Brain pericyte (primary cell): ENCODE measurements around the gene PIAS4.
"Not testable (repeated sequence)": the region's sequence is repeated elsewhere in the genome, so short reads cannot be mapped to it uniquely, and the experiment has no call there.

Experiments
- DNase-seq: peaks from one replicate; pipeline ENCODE4 v3.0.0-alpha.2; 2012; ENCODE audit warnings: low read depth, low spot score

PIAS4 gene

GRCh38 chr19:4007021-4007835 lies at the start of gene PIAS4:
Gene PIAS4, plus strand, starts transcription at chr19:4007736. Its CDS starts 25 bp downstream, at chr19:4007761.
- peak; percentile 43 for DNase-seq

- DNase-seq = no peak
These were observed 48.4 kb upstream of the PIAS4 start for GRCh38 chr19:3958836-3959765.

GRCh38 chr19:3959766-3960131 lies 47.8 kb upstream of the PIAS4 start:
- DNase-seq = no peak

GRCh38 chr19:3961007-3961406 lies 46.5 kb upstream of the PIAS4 start:
- no peak for DNase-seq

- no peak for DNase-seq
These were observed 43.9 kb upstream of the PIAS4 start for GRCh38 chr19:3963458-3964255.

- no peak for DNase-seq
These were observed 43.0 kb upstream of the PIAS4 start for GRCh38 chr19:3964256-3965194.

- no peak for DNase-seq
These were observed 41.2 kb upstream of the PIAS4 start for GRCh38 chr19:3966051-3967017.

- not testable (repeated sequence) for DNase-seq
These were observed 39.6 kb upstream of the PIAS4 start for GRCh38 chr19:3967983-3968382.

- peak; percentile 83 for DNase-seq
These were observed 38.7 kb upstream of the PIAS4 start for GRCh38 chr19:3968556-3969434.

GRCh38 chr19:3969435-3970312 lies 37.9 kb upstream of the PIAS4 start:
- DNase-seq = no peak

- DNase-seq = no peak
These were observed 37.2 kb upstream of the PIAS4 start for GRCh38 chr19:3970313-3970807.

- DNase-seq = peak; percentile 94
These were observed 36.5 kb upstream of the PIAS4 start, which contains the start of gene DAPK3 for GRCh38 chr19:3970808-3971598. Gene DAPK3, minus strand, starts transcription at chr19:3971099. Its CDS starts 1,364 bp downstream, at chr19:3969735.

GRCh38 chr19:3975144-3975543 lies 32.4 kb upstream of the PIAS4 start:
- no peak for DNase-seq

GRCh38 chr19:3975637-3976087 lies 31.9 kb upstream of the PIAS4 start:
- no peak for DNase-seq

GRCh38 chr19:3976495-3977241 lies 30.9 kb upstream of the PIAS4 start:
- DNase-seq = no peak
